Activated CD8-positive, alpha-beta memory T cell treated with anti-CD3 and anti-CD28 coated beads, Interleukin-2, amount 50 U/mL, for 48 hours (primary cell): ENCODE measurements around the gene ANKMY1.

Experiments used
- DNase-seq: peaks from one replicate; pipeline ENCODE4 v3.0.0-alpha.2; 2020

Gene ANKMY1

DNA sequence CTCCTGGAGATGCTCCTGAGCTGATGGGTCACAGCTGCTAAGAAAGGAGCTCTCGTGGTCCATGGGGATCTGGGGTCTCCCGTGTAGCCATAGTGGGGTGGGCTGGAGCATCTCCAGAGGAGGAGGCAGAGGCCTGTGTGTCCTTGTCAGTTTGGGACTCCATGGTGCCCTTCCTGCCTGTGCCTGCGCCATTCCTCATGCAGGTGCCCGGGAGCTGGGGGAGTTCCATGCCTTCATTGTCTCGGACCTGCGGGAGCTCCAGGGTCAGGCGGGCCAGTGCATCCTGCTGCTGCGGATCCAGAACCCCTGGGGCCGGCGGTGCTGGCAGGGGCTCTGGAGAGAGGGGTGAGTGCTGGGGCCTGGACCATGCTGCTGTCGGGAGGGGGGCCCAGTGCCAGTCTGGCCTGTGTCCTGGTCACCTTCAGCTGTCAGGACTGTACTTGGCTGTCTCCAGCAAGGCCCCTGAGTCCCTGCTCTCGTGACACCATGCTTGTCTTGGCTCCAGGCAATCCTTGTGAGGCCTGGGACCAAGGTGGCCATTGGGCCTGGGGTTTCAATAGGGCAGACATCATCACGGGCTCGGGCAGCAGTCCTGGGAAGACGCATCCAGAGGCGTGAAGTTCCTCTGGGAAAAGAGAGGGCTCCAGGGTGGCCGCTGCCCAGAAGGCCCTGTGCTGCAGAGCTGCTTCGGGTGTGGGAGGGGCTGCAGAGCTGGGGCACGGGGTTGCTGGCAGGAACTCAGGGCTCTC is 36.1 kb upstream of the ANKMY1 start:
- no peak for DNase-seq

DNA sequence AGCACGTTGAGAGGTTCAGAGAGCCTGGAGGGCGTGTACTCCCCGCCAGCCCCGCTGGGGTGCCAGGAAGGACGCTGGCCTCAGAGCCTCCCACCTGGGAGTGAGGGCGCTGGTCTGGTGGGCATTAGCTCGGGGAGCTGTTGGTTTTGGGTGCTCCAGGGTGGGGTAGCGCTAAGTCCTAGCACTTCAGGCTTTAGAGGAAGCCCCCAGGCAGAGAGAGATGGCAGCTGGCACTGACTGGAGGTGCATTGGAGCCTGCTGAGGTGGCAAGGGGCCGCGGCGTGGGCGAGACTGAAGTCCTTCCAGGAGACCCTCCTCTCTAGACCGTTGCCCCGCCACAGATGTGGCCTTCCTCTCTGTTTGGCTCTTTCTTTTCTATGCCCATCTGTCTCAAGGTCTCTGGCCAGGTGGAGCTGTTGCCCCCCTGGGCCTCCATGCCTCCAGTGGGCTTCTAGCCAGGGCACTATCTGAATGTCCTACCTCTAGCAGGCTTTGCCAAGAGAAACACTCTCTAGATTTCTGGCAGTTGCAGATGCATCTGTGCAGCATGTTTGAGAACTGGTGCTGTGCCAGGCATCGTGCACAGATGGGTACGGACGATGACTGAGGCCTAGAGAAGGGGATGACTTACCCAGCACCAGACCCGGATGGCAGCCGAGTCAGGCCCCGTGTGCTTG is 35.4 kb upstream of the ANKMY1 start:
- no peak for DNase-seq

DNA sequence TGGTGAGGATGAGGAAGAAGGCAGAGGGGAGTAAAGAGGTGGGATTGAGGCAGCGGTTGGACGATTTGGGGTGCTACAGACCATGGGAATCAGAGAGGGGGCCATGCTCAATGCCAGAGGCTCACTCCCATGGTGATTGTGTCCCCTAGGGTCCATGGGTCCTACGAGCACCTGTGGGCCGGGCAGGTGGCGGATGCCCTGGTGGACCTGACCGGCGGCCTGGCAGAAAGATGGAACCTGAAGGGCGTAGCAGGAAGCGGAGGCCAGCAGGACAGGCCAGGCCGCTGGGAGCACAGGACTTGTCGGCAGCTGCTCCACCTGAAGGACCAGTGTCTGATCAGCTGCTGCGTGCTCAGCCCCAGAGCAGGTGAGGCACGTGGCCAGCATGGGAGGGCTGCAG is 34.0 kb upstream of the ANKMY1 start:
- no peak for DNase-seq

DNA sequence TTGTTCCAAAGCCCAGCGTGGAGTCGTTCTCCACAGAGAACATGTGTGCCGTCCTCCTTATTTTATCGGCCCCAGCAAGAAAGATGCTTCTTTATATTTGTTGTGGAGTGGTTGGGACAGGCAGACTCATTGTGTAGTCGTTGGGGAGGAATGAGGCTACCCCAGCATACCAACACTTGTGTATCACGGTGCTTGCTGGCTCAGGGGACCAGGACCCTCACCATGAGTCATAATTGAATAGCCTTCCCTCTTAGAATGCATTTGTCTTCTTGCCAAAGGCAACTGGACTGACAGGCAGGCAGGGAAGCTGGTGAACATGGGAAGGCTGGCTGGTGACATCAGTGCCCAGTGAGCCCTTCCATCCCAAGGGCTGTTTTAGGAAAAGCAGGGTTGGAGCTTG is 33.4 kb upstream of the ANKMY1 start:
- DNase-seq = no peak

DNA sequence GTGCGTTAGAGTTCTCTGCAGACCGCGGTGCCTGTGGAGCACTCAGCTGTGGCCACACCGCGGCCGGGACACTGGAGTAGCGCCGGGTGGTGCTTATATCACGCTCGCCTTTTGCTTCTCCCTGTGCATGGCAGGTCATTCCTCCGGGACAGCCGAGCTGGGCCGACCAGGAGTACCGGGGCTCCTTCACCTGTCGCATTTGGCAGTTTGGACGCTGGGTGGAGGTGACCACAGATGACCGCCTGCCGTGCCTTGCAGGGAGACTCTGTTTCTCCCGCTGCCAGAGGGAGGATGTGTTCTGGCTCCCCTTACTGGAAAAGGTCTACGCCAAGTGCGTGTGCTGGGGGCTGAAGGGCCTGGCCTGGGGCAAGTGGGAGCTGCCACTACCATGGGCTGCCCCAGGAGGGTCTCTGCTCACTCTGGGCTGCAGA is 32.9 kb upstream of the ANKMY1 start:
- no peak for DNase-seq

DNA sequence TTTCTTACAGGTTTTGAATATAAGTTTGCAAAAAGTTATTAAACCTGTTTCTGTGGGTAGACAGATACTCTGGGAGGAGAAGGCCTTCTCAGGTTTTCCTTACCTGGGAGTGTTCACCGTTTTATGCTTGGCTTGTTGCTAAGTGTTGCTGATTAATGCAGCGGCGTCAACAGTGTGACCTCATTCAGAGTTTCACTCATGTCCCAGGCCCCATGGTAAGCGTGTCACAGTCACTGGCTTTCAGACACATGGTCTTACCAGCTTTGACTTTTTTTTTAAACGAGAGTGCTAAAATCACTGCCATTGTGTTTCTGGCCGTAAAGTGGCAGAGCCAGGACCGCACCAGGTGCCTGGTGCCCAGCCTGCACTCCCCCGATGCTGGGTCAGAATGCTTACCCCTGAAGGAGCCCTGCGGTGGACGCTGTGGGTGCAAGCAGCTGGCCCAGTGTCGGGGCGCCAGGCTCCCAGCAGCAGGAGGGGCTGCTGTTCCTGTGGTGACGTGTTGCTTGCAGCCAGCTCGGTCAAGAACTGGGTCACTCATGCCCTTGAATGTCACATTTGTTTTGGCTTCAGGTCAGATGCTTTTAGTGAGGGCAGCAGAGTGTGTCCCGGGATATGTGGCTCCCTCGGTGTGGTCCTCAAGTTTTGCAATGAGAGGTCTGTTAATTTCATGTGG is 32.2 kb upstream of the ANKMY1 start:
- no peak for DNase-seq

DNA sequence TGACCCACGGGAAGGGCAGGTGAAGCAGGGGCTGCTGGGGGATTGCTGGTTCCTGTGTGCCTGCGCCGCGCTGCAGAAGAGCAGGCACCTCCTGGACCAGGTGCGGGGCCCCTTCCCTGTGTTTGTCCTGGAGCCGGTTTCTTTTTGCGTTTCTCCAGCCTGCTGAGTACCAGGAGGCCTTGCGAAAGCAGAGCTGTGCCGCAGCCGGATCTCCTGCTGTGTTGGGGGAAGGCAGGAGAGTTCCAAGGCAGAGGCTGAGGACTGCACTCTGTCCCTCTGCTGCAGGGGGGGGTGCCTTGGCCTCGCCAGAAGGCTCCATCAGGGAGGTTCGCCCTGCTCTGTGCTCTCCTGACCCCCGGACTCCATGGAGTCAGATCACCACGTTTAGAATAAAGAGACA is 31.6 kb upstream of the ANKMY1 start:
- DNase-seq = no peak

DNA sequence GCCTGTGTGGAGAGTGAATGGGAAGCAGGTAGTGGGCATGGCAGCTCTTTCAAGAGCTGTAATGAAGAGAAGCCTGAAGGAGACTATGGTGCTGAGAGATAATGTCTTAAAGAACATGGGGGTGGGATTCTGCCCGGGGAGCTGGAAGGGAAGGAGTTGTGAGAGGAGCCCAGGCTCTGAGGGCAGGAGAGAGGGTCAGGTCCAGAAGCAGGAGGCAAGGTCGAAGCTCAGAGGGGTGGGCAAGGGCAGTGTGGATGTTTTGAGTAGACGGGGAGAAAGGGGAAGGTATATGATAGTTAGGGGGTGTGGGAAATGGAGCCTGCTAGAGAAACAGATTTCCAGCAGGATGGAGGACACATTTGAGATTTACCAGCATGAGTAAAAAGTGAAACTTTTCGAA is 30.9 kb upstream of the ANKMY1 start:
- DNase-seq = no peak

DNA sequence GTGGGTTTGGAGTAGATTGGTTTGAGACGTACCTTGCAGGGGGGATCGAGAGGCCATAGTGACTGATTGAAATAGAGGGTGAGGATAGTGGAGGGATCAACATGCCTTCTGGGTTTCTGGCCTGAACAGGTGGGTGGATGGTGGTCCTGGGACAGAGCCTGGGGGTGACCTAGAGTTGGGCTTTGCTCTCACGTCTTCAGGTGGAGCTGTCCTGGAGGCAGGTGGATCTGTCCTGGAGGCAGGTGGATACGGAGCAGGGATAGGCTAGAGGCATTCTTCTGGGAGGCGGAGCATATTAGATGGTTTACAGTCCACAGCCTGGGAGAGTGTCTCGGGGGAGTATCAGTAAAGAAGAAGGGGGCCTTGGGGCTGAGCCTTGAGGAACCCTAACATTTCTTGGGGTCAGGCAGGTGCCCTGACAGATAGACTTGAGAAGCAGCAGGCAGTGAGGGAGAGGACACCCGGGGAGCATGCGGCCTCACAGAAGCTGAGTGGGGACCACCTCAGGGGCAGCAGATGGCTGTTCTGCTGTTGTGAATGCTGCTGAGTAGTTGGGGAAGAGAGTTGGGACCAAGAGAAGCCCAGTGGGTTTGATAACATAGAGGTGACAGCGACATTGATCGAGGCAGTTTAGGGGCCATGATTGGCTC is 30.3 kb upstream of the ANKMY1 start:
- DNase-seq = no peak

DNA sequence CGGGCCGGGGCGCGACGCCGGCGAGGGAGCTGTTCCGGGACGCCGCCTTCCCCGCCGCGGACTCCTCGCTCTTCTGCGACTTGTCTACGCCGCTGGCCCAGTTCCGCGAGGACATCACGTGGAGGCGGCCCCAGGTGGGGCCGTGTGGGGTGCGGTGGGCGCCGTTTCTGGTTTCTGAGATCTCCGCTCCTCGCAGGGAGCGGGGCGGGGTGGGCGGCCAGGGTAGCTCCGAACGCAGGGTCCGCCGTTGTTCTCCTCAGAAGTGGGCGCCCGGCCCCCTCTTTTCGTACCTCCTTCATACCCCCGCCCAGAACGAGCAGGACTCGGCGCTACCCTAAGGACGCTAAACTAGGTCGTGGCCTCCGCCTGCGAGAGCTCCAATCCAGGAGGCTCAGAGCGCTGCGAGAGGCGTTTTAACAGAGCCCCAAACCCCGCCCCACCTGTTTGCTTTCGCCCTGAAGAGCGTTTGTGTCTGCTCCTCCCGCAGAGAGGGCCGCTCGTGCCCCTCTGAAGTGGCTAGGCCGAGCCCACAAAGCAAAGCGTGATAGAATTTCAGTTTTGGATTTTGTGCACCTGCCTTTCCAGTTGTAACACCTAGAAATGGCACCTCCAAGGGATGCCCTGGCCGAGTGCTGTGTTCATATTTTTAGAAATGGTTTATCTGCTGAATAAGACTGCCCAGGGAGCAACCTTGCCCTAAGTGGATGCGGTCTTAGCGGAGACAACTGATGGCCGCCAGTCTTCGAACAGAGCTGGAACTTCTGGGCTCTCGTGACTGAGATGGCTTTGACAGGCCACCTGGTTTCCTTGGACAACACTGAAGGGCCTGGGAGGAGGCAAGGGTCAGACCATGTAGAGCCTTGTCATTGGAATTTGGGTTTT is 29.4 kb upstream of the ANKMY1 start:
- peak; percentile 75 for DNase-seq

DNA sequence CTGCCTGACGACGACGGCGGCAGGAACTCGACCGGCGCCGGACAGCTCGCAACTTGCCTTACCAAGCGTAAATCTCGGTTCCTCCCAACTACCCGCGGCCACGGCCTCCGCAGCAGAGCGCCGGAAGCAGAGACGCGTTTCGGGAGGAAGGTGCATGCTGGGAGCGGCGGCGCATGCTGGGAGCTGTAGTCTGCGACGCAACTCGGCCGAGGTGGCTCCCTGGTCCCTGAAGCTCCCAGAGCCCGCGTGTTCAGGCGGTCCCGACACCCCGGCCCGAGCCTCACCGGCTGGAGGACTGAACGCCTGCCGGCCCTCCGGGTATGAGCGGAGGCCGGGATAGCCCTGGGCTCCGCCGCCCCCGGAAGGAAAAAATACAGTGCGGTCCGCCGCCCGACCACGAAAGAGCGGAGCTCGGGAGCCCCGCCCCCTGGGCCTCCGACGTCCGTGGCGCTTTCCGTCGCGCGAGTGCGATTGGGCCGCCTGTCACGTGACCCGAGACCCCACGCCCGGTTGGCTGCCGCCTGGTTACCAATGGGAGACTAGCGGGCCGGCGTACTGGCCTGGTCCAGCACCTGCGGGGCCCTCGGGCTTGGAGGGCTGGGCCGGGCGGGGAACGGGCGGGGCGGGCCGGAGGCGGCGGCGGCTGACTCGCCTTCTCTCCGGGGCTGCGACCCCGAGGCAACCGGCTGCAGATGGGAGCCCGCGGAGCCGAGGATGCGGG is 28.6 kb upstream of the ANKMY1 start, which contains the start of gene CAPN10:
Gene CAPN10, plus strand, starts transcription at position 537 of the 721 bp plus-strand sequence. Its CDS starts 178 bp downstream, at position 715.
- peak; percentile 97 for DNase-seq

DNA sequence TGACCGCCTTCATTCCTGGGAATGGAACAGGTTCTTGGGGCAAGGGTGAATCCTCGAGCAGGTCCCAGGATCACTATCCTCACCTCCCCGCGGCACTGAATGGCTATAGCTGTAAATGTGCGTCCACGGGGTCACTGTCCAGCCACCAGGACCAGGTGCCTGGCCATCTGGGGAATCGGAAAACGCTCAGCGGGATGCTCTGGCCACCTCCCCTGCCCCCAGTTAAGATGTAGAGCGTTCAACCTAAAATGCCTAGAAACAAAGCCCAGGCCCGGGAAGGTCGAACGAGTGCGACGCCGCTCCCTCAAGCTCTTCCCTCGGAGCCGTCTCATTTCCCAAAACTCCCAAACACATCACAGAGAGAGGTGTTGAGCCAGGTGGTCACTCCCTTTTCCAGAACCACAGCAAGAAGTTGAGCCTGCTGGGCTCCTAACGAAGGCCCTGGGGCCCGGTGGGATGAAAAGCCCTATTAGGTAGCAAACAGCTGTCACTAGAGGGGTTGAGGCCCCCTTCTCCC is 28.0 kb upstream of the ANKMY1 start:
- DNase-seq = no peak

DNA sequence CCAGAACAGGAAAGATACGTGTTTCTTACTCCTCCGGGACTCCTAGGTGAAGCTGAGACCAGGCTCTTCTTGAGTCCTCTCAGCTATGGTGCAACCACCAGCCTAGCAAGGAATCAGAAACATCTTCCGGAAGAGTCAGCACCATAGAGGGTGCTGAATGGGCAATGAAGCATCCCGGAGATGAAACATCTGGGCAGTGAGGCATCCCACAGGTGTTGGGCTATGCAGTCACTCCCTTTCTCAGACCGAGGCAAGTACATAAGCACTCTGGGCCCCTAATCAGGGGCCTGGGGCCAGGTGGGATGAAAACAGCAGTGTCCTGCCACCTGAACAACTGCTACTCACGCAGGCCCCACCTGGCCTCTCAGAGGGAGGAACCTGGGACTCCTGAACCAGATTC is 27.3 kb upstream of the ANKMY1 start:
- DNase-seq = no peak

DNA sequence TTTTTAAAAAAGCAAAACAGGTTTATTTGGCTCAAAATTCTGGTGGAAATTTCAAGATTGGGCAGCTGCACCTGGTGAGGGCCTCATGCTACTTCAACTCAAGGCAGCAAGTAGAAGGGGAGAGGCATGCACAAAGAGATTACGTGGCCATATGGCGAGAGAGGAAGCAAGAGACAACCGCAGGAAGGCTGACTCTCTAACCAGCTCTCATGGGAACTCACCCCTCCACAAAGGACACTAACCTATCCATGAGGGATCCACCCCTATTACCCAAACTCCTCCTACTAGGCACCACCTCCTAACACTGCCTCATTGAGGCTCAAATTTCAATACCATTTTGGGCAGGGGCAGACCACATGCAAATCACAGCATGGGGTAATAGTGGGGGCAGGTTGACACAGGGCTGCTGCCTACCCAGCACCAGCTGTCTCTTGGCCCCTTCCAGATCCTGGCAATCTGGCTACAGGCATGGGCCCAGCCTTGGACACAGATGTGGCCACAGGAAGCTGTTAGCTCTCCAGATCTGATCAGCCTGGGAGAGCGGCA is 26.8 kb upstream of the ANKMY1 start:
- no peak for DNase-seq

DNA sequence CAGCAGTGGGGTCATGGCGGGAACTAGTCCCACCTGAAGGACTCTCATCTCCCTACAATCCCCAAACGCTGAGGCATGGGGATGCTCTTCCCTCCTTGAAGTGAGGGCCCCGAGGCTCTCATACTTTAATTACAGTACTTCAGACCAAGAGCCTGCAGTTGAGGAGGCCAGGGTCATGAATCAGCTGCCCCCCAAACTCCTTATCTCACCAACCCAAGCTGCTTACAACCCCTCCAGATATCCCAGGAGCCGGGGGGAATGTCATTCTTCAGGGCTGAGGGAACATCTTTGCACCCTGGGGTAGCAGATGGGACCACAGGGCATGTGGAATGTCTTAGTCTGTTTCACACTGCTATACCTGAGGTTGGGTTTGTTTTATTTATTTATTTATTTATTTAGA is 26.0 kb upstream of the ANKMY1 start:
- no peak for DNase-seq

DNA sequence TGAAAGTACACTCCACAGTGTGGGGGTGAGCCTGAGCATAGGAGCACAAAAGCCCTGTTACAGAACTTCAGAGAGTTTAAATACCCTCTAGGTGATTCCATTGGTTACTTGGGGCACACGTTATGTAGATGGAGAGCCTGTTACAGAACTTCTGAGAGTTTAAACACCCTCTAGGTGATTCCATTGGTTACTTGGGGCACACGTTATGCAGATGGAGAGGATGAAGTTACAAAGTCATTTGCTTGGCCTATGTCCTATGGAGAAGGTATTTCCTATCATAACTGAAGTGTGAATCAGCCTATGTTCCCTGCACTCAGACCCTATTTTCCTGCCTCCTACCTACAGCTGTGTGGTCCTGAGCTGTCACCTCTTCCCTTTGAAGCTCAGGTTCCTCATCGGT is 25.0 kb upstream of the ANKMY1 start:
- DNase-seq = no peak

DNA sequence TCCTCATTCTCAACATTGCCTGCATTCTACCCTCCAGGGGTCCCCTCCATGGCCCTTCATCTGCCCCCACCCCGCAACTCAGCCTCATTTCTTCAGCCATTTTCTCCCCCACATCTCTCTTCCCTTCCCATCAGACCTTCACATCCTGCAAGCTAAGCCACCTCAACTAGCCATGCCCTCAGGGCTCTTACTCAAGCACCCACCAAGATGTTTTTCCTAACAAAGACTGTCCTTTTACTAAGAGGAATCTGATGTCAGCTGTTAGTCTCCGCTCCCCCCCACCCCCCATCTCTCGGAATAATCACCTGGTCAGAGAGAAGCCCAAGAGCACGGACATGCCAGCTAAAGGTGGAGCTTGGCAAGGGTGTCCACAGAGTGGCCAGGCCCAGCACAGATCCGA is 24.0 kb upstream of the ANKMY1 start:
- no peak for DNase-seq

DNA sequence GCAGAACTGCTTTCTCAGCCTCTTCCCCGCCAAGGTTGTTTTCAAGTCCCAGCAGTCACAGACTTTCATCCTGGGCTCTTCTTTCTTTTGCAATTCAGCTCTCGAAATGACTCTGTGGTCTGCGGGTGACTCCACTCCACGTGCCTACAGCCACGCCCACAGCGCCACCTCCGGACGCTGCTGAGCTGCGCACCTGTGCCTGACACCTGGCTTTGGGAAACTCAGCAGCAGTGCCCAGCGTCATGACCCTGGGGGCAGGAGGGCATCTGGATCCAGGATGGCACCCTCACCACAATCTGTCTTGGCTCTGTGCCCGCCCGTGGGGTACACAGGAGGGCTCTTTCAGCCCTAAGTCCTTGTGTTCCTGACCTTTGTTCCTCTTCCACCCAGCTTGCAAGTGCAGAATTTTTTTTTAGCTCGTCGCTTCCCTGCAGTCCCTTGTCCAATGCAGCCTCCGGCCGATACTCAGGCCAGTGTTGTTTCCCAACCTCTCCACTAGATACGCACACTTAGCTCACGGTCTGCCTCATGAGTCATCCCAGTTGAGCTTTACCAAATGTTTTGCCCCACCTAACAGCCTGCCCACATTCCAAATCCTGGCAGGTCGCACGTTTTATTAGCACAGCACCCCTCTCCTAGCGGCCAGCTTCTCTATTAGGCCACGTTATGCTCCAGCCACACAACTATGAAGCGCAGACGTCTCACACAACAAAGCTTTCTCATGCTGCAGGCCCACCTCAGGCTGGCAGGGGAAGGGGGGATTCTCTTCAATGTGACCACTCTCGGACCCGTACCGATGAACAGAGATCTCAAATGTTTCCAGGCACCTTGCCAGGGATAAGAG is 22.2 kb upstream of the ANKMY1 start:
- peak; percentile 84 for DNase-seq

DNA sequence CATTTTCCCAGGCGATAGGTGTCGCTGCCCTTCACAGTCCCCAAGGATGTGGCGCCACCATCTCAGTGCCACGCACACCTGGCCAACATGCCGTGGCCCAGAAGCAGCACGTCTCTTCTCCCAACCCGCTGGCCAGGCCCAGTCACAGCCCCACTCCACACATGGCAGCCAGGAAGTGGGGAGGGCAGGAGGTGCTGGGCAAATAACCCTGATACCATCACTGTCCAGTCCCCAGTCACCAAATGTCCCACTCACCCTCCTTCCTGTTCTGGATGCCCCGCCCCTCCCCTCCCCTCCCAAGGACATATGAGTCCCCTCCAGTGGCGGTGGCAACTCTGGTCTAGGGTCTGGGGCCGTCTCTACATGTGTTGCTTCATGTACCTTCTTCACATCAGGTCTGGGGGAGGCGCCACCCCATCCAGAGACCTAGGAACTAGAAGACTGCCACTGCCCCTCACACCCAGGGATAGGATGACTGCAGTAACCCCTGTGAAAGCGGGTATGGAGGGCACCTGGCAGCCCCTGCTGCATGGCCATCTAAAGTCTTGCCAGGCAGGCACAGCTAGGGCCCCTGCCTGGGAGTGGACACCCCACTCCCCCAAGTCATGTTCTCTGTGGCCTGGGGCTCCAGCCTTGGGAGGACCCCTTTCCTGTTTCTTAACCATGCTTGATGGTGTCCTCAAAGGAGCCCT is 21.4 kb upstream of the ANKMY1 start:
- no peak for DNase-seq

DNA sequence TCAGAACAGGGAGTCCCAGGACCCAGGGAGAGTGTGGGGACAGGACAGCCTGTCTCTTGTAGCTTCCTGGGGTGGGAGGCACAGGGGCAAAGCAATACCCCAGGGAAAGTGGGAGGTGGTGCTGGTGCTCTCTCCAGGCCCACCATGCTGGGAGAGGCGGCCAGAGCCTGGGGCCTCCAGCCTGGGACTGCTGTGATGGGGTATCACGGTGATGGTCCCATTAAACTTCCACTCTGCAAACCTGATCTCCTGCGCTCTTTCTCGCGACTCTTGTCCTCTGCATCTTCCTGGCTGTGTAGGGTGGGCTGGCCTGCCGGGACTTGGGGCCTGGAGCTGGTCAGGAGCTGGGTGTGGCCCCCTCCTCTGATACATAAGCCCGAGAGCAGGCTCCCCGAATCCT is 20.7 kb upstream of the ANKMY1 start:
- no peak for DNase-seq
